Ramos (cell line): ENCODE measurements around the gene UGT1A4.

ENCODE experiments used
- in situ Hi-C: fragments of 300-500 bp; cut with MboI; formaldehyde crosslinking; loops from one replicate; pipeline ENCODE4 v1.14.3; 2022; ENCODE audit warnings: low sequenced_read_pairs; ENCODE audit not compliant: unreplicated experiment

Gene UGT1A4

DNA sequence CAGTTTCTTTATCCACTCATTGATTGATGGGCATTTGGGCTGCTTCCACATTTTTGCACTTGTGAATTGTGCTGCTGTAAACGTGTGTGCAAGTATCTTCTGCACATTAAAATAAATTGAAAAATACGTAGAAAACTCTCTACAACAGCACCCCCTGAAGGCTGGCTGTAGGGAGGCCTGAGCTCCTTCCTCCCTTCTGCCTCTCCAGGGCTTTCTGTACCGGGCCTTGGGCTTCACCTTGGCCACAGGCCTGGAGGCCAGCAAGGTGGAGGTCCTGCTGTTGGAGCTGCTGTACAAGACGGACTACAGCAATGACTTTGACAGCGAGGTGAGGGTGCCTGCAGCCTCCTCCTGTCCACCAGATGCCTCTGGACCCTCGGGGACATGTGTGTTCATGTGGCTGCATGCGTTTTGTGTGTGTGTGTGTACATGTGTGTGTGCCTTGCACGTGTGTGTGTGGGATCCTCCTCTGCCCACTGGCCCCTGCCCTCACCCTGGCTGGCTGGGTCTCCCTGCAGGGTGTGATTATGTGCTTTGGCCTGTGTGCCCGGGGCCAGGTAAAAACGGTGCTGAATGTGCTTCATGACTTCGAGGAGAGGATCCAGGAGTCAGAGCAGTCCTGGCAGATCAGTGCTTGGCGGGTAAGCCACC lies 88.8 kb downstream of the UGT1A4 start:
- in situ Hi-C loops, result no loop called here

DNA sequence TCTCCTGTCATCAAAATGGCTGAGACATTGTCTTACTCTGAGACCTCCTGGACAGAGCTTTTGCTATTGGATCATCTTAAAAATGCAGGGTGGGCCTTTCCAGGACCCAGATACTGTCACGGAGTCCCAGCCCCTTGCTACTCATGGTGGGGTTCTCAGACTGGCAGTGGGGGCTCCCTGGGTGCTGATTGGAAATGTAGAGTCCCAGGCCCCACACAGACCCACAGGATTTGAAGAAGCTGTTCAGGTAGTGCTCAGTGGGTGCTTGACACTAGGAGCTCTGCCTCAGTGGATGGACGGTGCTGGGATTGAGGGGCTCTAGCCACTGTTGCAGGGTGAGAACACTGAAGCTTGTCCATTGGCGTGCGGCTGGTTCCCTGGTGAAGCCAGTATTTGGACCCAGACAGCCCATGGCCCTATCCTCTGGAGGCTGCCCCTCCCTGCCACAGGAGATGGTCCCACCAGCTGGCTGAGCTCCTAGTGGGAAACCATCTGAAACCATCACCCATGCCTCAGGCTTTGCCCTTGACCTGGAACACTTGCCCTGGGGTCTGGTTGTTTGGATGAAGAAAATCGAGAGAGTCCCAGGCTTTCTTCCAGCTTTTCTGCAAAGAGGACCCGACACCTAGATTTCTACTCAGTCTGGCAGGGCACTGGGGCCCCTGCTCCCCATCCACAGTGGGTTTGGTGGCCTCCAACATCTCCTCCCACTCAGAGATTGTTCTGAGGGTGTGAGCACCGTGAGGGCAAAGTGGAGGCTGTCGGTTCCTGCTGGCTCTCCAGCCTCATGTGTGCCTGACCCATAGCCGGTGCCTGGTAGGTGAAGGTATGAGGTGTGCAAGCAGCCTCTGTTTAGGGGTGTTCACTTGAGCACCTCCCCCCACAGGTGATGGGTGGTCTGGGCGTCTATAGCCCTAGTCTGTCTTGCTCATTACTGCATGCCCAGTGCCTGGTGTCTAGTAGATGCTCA lies 89.7 kb downstream of the UGT1A4 start:
- in situ Hi-C loops, result no loop called here

DNA sequence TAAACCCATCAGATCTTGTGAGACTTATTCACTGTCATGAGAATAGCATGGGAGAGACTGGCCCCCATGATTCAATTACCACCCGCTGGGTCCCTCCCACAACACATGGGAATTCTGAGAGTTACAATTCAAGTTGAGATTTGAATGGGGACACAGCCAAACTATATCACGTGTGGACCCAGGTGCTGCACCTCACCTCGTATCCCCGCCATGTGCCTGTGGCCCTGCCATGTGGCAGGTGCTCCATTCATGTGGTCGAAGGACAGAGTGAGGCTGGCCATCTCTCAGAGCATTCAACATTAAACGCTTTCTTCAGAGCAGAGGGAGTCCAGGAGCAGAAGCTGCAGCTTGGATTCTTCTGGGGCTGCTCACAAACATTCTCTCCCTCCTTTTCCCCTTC lies 91.8 kb downstream of the UGT1A4 start:
- in situ Hi-C loops, result no loop called here

DNA sequence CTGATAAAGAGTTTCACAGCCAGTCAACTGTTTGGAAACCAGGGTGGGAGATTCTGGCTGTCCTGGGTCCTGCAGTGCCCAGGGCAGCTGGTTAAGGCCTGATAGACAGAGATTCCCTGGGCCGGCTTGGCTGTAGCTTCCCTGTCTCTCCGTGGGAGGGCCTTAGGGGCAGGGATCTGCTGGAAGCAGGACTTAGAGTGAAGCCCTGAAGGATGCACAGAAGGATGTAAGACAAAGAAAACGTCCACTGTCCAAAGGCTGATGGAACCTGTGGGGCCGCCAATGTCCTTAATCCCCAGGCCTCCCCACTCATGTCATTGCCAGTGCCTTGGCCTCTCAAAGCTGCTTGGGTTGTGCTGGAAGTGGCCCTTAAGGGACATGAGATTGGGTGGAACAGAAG lies 92.6 kb downstream of the UGT1A4 start:
- in situ Hi-C loops, result no loop called here

DNA sequence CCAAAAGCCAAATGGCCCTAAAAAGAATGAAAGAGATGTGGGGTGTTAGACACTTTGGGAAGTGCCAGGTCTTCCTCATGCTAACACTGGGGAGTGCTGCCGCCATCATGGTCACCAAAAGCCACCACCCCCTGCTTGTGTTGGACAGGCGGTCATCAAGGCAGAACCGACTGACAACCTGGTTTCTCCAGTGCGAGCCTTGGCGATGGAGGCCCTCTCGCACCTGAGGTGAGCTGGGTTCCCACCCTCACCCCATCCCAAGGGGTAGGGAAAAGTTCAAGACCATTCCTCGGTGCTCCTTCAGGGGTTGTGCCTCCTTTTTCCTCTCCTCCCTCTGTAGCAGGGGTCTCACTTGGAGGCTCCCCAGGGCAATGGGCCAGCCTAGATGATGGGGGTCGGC lies 93.2 kb downstream of the UGT1A4 start:
- in situ Hi-C loops, result no loop called here

DNA sequence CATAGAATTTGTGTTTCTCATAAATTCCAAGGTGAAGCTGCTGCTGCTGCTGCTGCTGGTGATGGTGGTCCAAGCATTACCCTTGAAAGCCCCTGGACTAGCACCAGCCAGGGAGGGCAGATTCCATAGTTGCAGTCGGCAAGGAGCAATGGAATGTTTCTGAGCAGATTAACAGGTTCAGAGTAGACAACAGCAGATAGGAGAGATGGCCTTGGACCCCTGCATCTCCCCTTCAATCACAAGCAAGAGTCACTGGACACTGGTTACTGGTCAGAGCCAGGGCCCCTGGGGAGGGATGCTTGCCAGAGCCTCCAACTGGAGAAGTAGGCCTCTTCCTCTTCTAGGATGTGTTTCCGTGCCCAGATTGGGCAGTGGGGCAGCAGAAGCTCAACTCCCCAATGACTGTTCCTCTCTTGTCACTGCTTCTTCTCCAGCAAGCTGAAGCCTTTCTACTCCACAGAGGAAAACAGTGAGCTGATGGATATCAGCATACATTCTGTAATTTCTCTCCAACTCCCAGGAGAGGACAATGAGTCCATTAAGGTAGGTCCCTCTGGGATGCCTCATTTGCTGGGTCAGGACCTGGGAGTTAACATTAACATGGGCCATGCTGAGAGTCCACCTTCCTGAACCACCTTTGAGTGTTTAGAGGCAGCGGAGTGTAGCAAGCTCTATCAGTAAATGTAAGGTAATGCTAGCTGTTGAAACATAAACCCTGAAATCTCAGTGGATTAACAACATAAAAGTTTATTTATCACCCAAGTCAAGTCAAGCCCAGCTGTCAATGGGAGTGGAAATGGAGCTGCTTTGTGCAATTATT lies 94.9 kb downstream of the UGT1A4 start:
- in situ Hi-C loops, result no loop called here

DNA sequence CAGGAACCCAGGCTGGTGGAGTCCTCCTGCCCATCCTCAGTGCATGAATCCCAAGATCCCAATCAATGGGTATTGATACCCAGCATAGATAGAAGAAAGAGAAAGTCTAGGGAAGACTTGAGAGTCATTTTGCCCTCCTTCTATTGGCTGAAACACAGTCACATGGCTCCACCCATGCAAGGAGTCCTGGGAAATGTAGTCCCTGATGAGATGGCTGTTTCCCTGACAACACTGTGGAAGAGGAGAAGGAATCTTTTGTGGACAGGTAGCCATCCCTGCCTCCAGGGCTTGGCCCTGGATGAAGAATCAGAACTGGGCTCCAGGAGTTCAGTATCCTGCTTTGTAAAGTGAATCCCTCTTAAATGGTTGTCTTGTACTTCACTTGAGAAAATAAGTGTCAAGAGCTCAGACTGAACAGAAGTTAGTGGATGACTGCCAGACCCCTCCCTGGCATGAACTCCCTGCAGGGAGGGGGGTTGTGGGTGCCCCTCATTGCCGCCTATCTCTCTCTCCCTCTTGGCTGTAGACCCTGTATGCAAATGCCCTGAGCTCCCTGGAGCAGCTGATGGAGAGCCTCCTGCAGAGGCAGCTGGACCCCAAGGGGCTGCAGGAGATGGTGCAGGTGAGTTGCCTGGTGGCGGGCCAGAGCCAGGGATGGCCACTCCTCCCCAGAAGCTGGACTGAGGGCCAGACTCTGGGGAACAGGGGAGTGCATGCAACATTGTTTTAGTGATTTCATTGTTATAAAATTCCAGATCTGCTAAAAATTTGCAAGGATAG lies 95.7 kb downstream of the UGT1A4 start:
- in situ Hi-C loops, result no loop called here

DNA sequence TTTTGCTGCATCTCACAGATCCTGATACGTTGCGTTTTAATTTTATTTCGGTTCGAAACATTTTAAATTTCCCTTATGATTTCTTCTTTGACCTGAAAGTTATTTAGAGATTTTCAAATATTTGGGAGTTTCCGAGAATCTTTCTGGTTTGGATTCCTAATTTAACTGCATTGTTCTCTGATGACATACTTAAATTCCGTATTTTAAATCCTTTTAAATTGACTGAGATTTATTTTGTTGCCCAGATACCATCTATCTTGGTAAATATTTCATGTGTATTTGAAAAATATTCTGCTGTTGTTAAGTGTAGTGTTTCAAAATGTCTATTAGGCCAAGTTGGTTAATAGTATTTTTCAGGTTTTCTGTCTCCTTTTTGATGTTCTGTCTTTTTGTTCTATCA lies 97.3 kb downstream of the UGT1A4 start:
- in situ Hi-C loops, result no loop called here

DNA sequence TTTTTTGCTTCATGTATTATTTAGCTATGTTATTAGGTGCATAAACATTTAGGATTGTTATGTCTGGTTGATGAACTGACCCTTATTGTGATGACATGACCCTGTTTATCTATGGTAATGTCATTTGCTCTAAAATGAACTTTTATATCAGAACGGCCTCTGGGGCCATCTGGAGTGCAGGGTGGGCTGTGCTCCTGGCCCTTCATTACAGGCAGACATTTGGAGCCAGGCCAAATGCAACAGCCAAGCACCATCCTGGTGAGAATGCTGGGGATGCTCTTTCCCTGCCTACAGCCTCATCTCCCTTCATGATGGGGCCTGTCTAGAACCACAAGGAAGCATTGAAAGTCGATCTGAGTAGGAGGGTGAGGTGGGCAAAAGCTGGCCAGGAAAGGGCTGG lies 97.8 kb downstream of the UGT1A4 start:
- in situ Hi-C loops, result no loop called here

DNA sequence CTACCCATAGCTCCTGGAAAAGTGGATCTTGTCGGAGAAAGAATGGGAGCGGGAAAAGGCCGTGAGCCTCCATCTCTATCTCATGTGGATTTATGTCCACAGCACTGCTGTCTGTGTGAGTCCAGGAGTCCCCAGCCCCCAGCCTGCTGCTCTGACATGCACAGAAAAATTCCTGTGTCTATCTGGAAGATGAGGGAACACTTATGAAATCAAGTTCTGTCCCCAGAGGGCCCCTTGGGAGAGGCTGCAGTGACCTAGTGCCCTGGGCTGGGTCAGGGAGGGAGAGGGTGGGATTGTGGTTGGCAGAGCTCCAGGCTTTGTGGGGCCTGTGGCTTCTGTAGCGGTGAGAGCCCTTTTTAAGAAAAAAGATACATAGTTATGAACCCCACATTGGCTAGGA lies 98.2 kb downstream of the UGT1A4 start:
- in situ Hi-C loops, result no loop called here

DNA sequence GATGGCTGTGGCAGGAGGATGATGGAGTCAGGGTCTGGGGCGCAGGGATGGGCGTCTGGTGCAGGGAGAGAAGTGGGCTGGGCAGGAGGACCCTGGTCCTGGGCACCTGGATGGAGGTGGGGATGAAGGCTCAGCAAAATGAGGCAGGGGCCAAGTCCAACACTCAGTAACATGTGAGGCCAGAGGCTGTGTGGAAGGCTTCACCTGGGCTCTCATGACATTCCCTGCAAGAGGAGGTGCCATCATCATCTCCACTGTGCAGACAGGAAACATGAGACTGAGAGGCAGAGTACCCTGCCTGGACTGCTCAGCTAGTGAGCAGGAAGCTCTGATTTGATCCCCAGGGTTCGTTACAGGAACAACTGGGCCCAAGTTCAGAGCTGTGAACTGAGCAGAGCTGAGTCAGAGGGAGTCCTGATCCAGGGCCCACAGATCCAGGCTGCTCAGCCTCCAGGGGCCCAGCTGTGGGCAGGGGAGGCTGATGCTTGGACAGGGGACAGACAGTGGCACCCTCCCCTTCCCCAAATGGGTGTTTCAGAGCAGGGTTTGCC lies 98.9 kb downstream of the UGT1A4 start:
- in situ Hi-C loops, result no loop called here

DNA sequence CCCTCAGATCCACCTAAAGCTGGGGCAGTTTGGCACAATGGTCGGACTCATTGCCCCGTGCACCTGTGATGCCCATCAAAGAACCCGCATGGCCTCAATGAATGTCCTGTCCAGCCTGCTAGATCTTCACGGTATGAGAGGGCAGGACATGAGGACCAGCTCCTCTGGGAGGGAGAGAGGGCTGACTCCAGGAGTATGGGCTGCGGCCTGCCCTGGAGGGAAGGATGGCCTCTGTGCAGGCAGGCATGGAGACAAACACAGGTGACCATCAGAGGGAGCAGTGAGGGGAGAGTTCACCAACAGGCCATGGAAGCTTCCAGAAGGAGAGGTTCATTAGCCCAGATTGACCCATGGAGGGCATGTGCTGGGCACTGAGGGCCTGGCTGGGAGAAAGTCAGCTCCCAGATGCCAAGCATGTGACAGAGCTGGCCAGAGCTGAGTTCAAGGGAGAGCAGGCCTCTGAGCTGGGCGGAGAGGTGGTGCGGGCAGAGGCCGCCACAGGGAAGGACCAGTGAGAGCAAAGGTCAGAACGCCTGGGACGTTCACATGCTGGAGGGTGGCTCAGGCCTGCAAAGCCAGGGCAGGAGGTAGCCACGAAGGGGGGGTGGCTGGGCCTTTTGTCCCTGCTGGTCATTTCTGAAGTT lies 99.6 kb downstream of the UGT1A4 start:
- in situ Hi-C loops, result no loop called here

DNA sequence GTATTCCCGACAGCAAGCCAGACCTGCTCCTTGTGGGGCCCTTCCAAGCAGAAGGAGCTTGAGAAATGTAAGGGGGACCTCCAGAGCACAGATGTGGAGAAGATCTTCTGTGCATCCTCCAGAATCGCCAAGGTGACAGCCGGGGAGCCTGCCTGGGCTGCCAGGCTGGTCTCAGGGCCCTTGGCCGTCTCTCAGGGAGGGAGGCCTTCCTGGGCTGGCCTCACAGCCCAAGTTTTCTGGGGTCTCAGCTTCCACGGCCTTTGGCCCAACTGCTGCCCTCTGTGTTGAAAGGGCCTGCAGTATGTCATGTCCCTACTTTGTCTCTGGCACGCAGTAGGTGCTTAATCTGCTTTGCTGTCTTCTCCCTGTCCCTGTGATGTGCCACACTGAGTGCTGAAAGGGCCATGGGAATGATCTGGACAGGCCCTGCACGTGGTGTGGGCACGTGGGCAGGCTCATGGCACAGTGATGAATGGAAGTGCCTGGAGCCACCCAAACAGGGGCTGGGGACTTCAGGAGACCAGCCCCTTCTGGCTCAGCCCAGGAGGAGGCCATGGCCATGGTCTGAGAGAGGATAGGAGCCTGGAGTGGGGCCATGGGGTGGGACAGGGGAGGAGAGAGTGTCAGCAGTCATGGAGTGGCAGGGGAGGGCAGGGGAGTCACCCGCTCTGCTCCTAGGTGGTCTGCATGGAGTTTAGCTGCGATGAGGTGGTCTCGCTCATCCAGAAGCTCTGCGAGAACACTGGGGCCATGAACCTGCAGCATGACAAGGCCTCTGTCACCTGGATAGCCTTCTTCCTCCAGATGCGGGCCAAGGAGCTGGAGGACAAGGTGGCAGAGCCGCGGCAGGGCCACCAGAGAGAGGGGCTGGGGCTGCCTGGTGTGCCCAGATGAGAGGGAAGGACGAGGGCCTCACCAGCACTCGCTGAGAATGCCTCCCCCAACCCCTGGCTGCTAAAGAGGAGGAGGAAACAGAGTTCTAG lies 100.4 kb downstream of the UGT1A4 start:
- in situ Hi-C loops, result no loop called here

DNA sequence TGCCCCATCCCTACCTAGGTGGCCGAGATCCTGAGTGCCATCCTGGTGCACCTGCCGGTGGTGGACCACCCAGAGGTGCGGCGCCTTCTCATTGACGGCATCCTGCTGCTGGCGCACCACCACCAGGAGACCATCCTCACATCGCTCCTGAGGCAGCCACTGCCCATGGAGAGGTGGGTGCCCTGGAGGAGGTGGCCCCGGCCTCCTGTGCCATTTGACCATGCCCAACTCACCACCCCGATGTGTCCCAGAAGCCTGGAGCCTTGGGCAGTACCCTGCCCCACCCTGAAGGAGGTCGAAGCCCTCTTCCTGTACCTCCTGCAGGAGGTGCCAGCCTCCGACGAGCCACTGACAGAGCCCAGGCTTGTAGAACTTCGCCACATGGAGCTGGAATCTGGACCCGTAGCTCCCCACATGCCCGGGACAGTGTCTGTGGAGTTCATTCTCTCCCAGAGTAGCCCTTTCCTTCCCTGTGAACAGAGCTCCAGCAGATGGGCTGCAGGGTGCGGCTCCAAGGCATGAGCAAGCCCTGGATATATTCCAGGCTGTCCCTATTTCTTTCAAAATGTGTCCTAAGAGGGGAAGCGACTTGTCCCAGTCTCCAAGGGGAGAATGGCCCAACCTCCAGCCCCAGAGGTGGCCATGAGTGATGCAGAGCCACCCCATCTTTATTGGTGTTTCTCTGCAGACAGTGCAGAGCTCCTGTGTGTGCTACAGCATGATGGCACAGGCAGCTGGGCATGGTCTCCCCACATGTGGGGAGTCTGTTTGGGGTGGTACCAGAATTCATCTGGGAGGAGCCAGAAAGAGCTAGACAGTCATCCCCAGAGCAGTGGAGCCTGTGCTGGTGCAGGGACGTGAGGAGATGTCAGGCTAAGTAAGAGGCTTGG lies 101.6 kb downstream of the UGT1A4 start:
- in situ Hi-C loops, result no loop called here

DNA sequence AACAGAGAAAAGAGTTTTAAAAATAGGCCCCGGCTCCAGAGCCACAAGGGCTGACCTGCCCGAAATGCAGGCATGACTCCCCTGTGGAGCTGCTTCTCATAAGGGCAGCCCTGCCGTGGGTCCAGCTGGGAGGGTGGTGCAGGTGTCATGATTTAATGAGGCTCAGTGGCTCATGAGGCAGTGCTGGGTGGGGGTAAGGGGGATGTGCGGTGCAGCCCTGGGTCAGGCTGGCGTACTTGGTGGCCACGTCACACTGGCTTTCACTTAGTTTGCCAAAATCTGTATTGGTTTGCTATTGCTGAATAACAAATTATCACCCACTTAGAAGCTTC lies 102.2 kb downstream of the UGT1A4 start:
- in situ Hi-C loops, result no loop called here

DNA sequence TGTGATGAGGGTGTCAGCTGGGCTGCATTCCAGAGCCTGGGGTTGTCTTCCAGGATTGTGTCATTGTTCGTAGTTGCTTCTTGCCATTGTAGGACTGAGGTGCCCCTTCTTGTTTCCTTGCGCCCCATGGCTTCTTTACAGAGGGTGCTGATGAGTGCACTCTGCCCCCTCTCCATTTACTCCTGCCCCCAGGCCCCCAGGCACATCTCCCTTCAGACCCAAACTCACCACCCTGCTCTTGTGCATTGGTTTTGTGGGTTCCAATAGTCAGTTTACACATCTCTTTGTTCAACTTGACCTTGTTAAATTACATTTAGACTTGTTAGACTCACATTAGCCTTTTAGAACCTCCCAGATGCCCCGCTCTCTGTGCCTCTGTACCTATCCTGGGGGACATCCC lies 102.7 kb downstream of the UGT1A4 start:
- in situ Hi-C loops, result no loop called here

DNA sequence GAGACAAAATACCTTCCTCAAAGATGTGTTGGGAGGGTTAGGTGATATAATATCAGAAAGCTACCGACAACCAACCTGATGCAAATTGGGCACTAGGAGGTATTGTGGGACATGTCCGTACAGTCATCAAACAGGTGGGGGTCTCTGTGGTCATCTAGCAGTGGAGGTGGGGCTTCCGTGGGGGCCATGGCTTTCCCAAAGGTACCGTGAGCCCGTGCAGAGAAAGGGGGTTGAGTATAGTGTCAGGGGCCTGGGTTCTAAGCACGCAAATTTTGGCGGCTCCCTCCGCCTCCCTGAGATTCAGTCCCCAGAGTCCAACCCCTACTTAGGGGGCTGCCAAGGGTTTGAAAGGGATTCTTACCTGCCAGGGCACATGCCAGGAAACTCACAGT lies 103.2 kb downstream of the UGT1A4 start:
- in situ Hi-C loops, result no loop called here
